Breast epithelium (tissue), 3 donors: ENCODE measurements around the gene CBARP.

Experiments
- POLR2A ChIP-seq: fragments of 450-650 bp; IDR thresholded peaks from one replicate; pipeline ENCODE4 v1.6.1; 2016; ENCODE audit warnings: antibody characterized with exemption, mild to moderate bottlenecking, moderate library complexity
- POLR2AphosphoS5 ChIP-seq, 3 donors: sonication (generic); formaldehyde crosslinking; IDR thresholded peaks; one replicate each; pipeline ENCODE4 v1.6.1; 2017; ENCODE audit warnings: antibody characterized with exemption in 3 of 3
- TF ChIP-seq, protein P1 (sequence below), 3 donors: fragments of 450-650 bp; IDR thresholded peaks; one replicate each; pipeline ENCODE4 v1.5.1; 2016 to 2017; ENCODE audit warnings: antibody characterized with exemption in 3 of 3, mild to moderate bottlenecking in 3 of 3, moderate library complexity in 3 of 3

GRCh38 chr19:1275976-1276627 lies 38.3 kb upstream of the CBARP start:
- TF ChIP-seq, protein P1, sequence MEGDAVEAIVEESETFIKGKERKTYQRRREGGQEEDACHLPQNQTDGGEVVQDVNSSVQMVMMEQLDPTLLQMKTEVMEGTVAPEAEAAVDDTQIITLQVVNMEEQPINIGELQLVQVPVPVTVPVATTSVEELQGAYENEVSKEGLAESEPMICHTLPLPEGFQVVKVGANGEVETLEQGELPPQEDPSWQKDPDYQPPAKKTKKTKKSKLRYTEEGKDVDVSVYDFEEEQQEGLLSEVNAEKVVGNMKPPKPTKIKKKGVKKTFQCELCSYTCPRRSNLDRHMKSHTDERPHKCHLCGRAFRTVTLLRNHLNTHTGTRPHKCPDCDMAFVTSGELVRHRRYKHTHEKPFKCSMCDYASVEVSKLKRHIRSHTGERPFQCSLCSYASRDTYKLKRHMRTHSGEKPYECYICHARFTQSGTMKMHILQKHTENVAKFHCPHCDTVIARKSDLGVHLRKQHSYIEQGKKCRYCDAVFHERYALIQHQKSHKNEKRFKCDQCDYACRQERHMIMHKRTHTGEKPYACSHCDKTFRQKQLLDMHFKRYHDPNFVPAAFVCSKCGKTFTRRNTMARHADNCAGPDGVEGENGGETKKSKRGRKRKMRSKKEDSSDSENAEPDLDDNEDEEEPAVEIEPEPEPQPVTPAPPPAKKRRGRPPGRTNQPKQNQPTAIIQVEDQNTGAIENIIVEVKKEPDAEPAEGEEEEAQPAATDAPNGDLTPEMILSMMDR (IDR thresholded peaks at IDR 0.05): no peak
- TF ChIP-seq POLR2AphosphoS5 (IDR thresholded peaks at IDR 0.05) (no peak), POLR2A (no peak)
